CD14-positive monocyte (primary cell): ENCODE results near the gene MYH3. TPM values are rescaled to one million over a fixed set of nuclear protein-coding genes. Genes with fewer than 3 reads are reported as not detected.

ENCODE experiments used
- DNase-seq, 3 donors: peaks; one replicate each; pipeline ENCODE4 v3.0.0-alpha.2; 2011 to 2022
- H2AFZ ChIP-seq: 2 replicates; pipeline ENCODE4 v1.6.0; 2012; ENCODE audit warnings: mild to moderate bottlenecking, low read depth, low read length, inconsistent platforms; ENCODE audit not compliant: insufficient read depth, poor library complexity, severe bottlenecking
- H3K27ac ChIP-seq, 2 donors: 1 replicate in 1 of 2; 2 replicates in 1 of 2; pipeline ENCODE4 v1.5.1; 2012 to 2013; ENCODE audit warnings: low read length in 2 of 2, control low read depth in 1 of 2, inconsistent platforms in 1 of 2, low read depth in 1 of 2, mild to moderate bottlenecking in 1 of 2
- H3K27me3 ChIP-seq, 2 donors: one replicate each; pipeline versions ENCODE4 v1.6.0 to v1.6.1; 2011 to 2013; ENCODE audit warnings: low read length in 2 of 2; ENCODE audit not compliant: control insufficient read depth in 2 of 2, insufficient read depth in 2 of 2
- H3K36me3 ChIP-seq, 2 donors: replicated peaks in 1 of 2; 1 replicate in 1 of 2; 2 replicates in 1 of 2; pipeline versions ENCODE4 v1.5.1 to v1.6.1; 2012 to 2013; ENCODE audit warnings: low read length in 2 of 2, control low read depth in 1 of 2, inconsistent platforms in 1 of 2, mild to moderate bottlenecking in 1 of 2; ENCODE audit not compliant: insufficient read depth in 2 of 2, control insufficient read depth in 1 of 2
- H3K4me1 ChIP-seq, 2 donors: 1 replicate in 1 of 2; 2 replicates in 1 of 2; pipeline versions ENCODE4 v1.5.1 to v1.6.1; 2012 to 2013; ENCODE audit warnings: low read length in 2 of 2, control low read depth in 1 of 2, inconsistent platforms in 1 of 2, mild to moderate bottlenecking in 1 of 2, moderate library complexity in 1 of 2; ENCODE audit not compliant: insufficient read depth in 2 of 2, control insufficient read depth in 1 of 2
- H3K4me2 ChIP-seq: replicated peaks from 2 replicates; pipeline ENCODE3; 2012; ENCODE audit warnings: low read length, moderate library complexity, mild to moderate bottlenecking; ENCODE audit not compliant: poor library complexity, severe bottlenecking; ENCODE audit errors: extremely low read depth
- H3K4me3 ChIP-seq, 3 experiments: fragments of 200-600 bp in 1 of 3; sonication (generic) in 1 of 3; replicated peaks in 1 of 3; 1 replicate in 2 of 3; 2 replicates in 1 of 3; pipeline ENCODE4 v1.5.1; 2011 to 2013; ENCODE audit warnings: low read length in 3 of 3, mild to moderate bottlenecking in 3 of 3, control low read depth in 2 of 3, low read depth in 2 of 3, inconsistent platforms in 1 of 3, moderate library complexity in 1 of 3
- H3K79me2 ChIP-seq: 2 replicates; pipeline ENCODE4 v1.6.0; 2012; ENCODE audit warnings: mild to moderate bottlenecking, control low read depth, inconsistent platforms, low read length, moderate library complexity; ENCODE audit not compliant: insufficient read depth
- H3K9ac ChIP-seq: 2 replicates; pipeline ENCODE4 v1.6.0; 2017; ENCODE audit warnings: low read length, mild to moderate bottlenecking; ENCODE audit not compliant: insufficient read depth, poor library complexity, severe bottlenecking
- H3K9me3 ChIP-seq, 2 donors: replicated peaks in 1 of 2; 1 replicate in 1 of 2; 2 replicates in 1 of 2; pipeline versions ENCODE4 v1.5.1 to v1.6.1; 2012 to 2013; ENCODE audit warnings: low read length in 2 of 2, control low read depth in 1 of 2; ENCODE audit not compliant: control insufficient read depth in 1 of 2, insufficient read depth in 1 of 2
- H4K20me1 ChIP-seq: 2 replicates; pipeline ENCODE4 v1.6.0; 2012; ENCODE audit warnings: mild to moderate bottlenecking, low read length, control low read depth, moderate library complexity; ENCODE audit not compliant: insufficient read depth
- H3K27ac Mint-ChIP-seq, 7 donors: one replicate each; pipeline ENCODE4 v1.8.0; 2020; ENCODE audit warnings: mild to moderate bottlenecking in 7 of 7, mixed read lengths in 7 of 7, moderate library complexity in 6 of 7, inconsistent platforms in 2 of 7
- H3K27me3 Mint-ChIP-seq, 3 donors: one replicate each; pipeline ENCODE4 v1.8.0; 2021 to 2022; ENCODE audit warnings: low read depth in 3 of 3, mild to moderate bottlenecking in 3 of 3, mixed read lengths in 3 of 3, moderate library complexity in 3 of 3, inconsistent platforms in 1 of 3
- H3K36me3 Mint-ChIP-seq, 2 donors: one replicate each; pipeline ENCODE4 v1.8.0; 2020; ENCODE audit warnings: mixed read lengths in 2 of 2, inconsistent platforms in 1 of 2, mild to moderate bottlenecking in 1 of 2
- H3K4me1 Mint-ChIP-seq: one replicate; pipeline ENCODE4 v1.8.0; 2020; ENCODE audit warnings: mild to moderate bottlenecking, mixed read lengths
- H3K4me3 Mint-ChIP-seq, 2 donors: one replicate each; pipeline ENCODE4 v1.8.0; 2020; ENCODE audit warnings: mild to moderate bottlenecking in 2 of 2, mixed read lengths in 2 of 2, moderate library complexity in 1 of 2
- H3K9me3 Mint-ChIP-seq, 7 donors: one replicate each; pipeline ENCODE4 v1.8.0; 2020 to 2022; ENCODE audit warnings: mixed read lengths in 7 of 7, mild to moderate bottlenecking in 6 of 7, moderate library complexity in 6 of 7, inconsistent platforms in 2 of 7
- WGBS: methylation state at CpG from one replicate; pipeline ENCODE4 v1.1.5; 2013; ENCODE audit warnings: missing lambda C conversion rate; ENCODE audit not compliant: insufficient coverage; 5-methylcytosine and 5-hydroxymethylcytosine counted together
- intact Hi-C, 2 donors: fragments of 100-400 bp; cut with micrococcal nuclease; formaldehyde crosslinking; loops; one replicate each; pipeline versions ENCODE4 v1.15.0 to v1.15.1; 2023
- polyA plus RNA-seq, 3 donors: library from polyadenylated mRNA; depleted of rRNA in 1 of 3; unstranded in 2 of 3; stranded (reverse) in 1 of 3; fragments of 300-500 nt in 2 of 3; fragments of >200 nt in 1 of 3; fragmentation: Illumina TruSeq in 2 of 3; gene quantifications; 1 replicate in 2 of 3; 2 replicates in 1 of 3; pipeline ENCODE4 v1.2.3, GENCODE V29; 2012 to 2021
- TF ChIP-seq, protein P1 (sequence below): fragments of 200-600 bp; IDR thresholded peaks from one replicate; pipeline ENCODE4 v1.8.0; 2022; ENCODE audit warnings: antibody characterized with exemption, mild to moderate bottlenecking

MYH3 gene
- polyA plus RNA-seq, 3 donors, result 0.13 to 5.7 TPM; not detected in 1

DNA sequence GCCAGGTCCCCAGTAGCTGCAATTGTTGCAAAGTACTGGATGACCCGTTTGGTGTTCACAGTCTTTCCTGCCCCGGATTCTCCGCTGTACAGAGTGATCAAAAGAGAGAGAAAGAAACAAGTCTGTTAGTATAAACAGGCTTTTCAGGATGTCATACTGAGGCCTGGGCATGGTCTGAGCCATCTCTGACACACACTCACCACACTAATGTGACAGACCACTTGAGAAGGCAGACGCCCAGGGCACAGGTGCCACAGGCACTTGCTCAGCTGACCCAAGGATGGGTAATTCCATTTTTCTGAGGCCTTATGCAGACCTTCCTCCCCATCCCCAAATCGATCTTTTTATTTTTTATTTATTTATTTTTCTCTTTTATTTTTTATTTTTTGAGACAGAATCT is 7.5 kb downstream of the MYH3 start:
- H3K79me2 ChIP-seq, result no peaks in the 10 kb centered on the region
- Mint-ChIP-seq H3K27me3 (peaks cover 1 to 2% (median 1%) of the 10 kb centered on the region in 3 donors), H3K9me3 (peaks cover 0 to 1% (median 0%) of the 10 kb centered on the region in 7 donors), H3K4me3 (no peak overlapping the region), H3K27ac (no peak overlapping the region), H3K4me1 (peaks cover 15% of the 10 kb centered on the region), H3K36me3 (peaks cover 3% of the 10 kb centered on the region in 2 donors)
- intact Hi-C loops, result loop anchor here (5.0 to 10.0 kb wide), 2 partner anchors 195 to 198 kb away; no protein-coding TSS in a partner anchor
- H3K4me1 ChIP-seq, result peaks cover 0 to 6% of the 10 kb centered on the region in 2 donors
- H3K27me3 ChIP-seq, result no peaks in the 10 kb centered on the region
- H2AFZ ChIP-seq, result no peak overlapping the region
- 93% methylated on average over 1 of the region's 5 CpGs for WGBS
- DNase-seq, result no peak
- H3K36me3 ChIP-seq, result no peaks in the 10 kb centered on the region
- H3K4me2 ChIP-seq, result no peak overlapping the region
- H4K20me1 ChIP-seq, result no peaks in the 10 kb centered on the region
- H3K27ac ChIP-seq, result no peak overlapping the region
- no peak overlapping the region for H3K4me3 ChIP-seq
- TF ChIP-seq, protein P1, sequence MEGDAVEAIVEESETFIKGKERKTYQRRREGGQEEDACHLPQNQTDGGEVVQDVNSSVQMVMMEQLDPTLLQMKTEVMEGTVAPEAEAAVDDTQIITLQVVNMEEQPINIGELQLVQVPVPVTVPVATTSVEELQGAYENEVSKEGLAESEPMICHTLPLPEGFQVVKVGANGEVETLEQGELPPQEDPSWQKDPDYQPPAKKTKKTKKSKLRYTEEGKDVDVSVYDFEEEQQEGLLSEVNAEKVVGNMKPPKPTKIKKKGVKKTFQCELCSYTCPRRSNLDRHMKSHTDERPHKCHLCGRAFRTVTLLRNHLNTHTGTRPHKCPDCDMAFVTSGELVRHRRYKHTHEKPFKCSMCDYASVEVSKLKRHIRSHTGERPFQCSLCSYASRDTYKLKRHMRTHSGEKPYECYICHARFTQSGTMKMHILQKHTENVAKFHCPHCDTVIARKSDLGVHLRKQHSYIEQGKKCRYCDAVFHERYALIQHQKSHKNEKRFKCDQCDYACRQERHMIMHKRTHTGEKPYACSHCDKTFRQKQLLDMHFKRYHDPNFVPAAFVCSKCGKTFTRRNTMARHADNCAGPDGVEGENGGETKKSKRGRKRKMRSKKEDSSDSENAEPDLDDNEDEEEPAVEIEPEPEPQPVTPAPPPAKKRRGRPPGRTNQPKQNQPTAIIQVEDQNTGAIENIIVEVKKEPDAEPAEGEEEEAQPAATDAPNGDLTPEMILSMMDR, result no peak
- no peak overlapping the region for H3K9ac ChIP-seq
- H3K9me3 ChIP-seq, result no peaks in the 10 kb centered on the region

DNA sequence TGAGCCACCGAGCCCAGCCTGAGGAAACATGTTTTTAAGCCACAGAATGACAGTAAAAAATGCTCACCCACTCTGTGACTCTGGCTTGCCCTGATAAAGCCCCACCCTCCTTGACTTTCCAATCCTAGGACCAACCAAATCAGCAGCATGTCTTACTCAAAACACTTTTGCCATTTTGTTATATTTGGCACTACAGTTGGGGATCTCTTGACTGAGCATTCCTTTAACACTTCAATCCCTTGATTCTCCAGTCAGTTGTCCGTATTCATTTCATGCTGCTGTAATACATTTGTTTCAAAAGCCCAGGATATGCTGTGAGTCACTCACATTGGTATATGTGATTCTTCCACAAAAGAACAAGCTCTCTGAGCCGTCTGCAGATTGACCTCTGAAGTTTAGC is 8.2 kb downstream of the MYH3 start:
- Mint-ChIP-seq H3K27ac (no peak overlapping the region), H3K4me3 (no peak overlapping the region), H3K9me3 (peaks cover 0 to 1% (median 0%) of the 10 kb centered on the region in 7 donors), H3K27me3 (peaks cover 0 to 1% (median 1%) of the 10 kb centered on the region in 3 donors), H3K36me3 (peaks cover 3 to 8% of the 10 kb centered on the region in 2 donors), H3K4me1 (peaks cover 12% of the 10 kb centered on the region)
- H3K79me2 ChIP-seq, result no peaks in the 10 kb centered on the region
- TF ChIP-seq, protein P1, result no peak
- H3K4me1 ChIP-seq, result peaks cover 0 to 6% of the 10 kb centered on the region in 2 donors
- H3K4me2 ChIP-seq, result no peak overlapping the region
- no peak overlapping the region for H3K27ac ChIP-seq
- no peaks in the 10 kb centered on the region for H3K27me3 ChIP-seq
- H4K20me1 ChIP-seq, result no peaks in the 10 kb centered on the region
- H3K9ac ChIP-seq, result no peak overlapping the region
- no peaks in the 10 kb centered on the region for H3K36me3 ChIP-seq
- H3K9me3 ChIP-seq, result no peaks in the 10 kb centered on the region
- no peak overlapping the region for H3K4me3 ChIP-seq
- DNase-seq, result no peak
- 90% methylated on average over 3 of the region's 3 CpGs for WGBS
- intact Hi-C loops, result loop anchor here (5.0 to 10.0 kb wide), 2 partner anchors 196 to 198 kb away; no protein-coding TSS in a partner anchor
- H2AFZ ChIP-seq, result no peak overlapping the region
